K562 (cell line): ENCODE results near the gene CARMIL1. TPM values are rescaled to one million over a fixed set of nuclear protein-coding genes. Genes with fewer than 3 reads are reported as not detected.

Experiments
- ATAC-seq: fragments of 200-7000 bp; cut with Tn5 transposase; 3 replicates; pipeline ENCODE4 v1.9.1; 2020; ENCODE audit warnings: moderate library complexity
- BruUV-seq: library from RNA; stranded (reverse); fragments of 400-500 nt; replicated peaks from 2 replicates; lab custom pipeline; 2021; lab: Mats Ljungman, UMichigan
- CTCF ChIA-PET: fragments of 300-600 bp; formaldehyde crosslinking; extraction: SDS; loops from one replicate; lab custom pipeline; 2021; ENCODE audit warnings: low intra/inter-chr PET ratio; lab: Yijun Ruan, JAX
- POLR2A ChIA-PET: fragments of 300-600, 350-650 bp; sonication (Branson Sonifier 250); formaldehyde crosslinking; extraction: SDS; loops from one replicate; lab custom pipeline; 2021; ENCODE audit warnings: antibody characterized with exemption, inconsistent platforms; lab: Yijun Ruan, JAX
- DNase-seq, 4 experiments: peaks; one replicate each; pipeline versions ENCODE4 v3.0.0 to v3.0.0-alpha.2; 2011 to 2018; ENCODE audit warnings: low spot score in 3 of 4, mixed read lengths in 3 of 4; ENCODE audit errors: extremely low read depth in 1 of 4
- FAIRE-seq: peaks from 2 replicates; lab custom pipeline; 2011; peaks lifted over from hg19 to GRCh38; lab: Jason Lieb, UNC
- H2AFZ ChIP-seq: 2 replicates; pipeline ENCODE4 v1.6.0; 2011; ENCODE audit warnings: low read depth, low read length, control low read depth, inconsistent platforms
- H3K27ac ChIP-seq: fragments of 200-600 bp; 3 replicates; pipeline ENCODE4 v1.8.0; 2011; ENCODE audit warnings: low read depth, mild to moderate bottlenecking, control low read depth, inconsistent platforms, low read length, moderate library complexity, mixed read lengths; ENCODE audit errors: extremely low read depth
- H3K27me3 ChIP-seq, 2 experiments: fragments of 300-600 bp in 1 of 2; 2 replicates in 1 of 2; 3 replicates in 1 of 2; pipeline versions ENCODE4 v1.6.0 to v1.8.0; 2011; ENCODE audit warnings: inconsistent platforms in 2 of 2, low read length in 2 of 2, mild to moderate bottlenecking in 1 of 2, mixed read lengths in 1 of 2, moderate library complexity in 1 of 2; ENCODE audit not compliant: control insufficient read depth in 2 of 2, insufficient read depth in 2 of 2
- H3K36me3 ChIP-seq: fragments of 300-600 bp; 3 replicates; pipeline ENCODE4 v1.8.0; 2011; ENCODE audit warnings: mild to moderate bottlenecking, low read length, inconsistent platforms; ENCODE audit not compliant: control insufficient read depth, insufficient read depth
- H3K4me1 ChIP-seq, 2 experiments: fragments of 200-600 bp in 1 of 2; replicated peaks in 1 of 2; 2 replicates in 1 of 2; 3 replicates in 1 of 2; pipeline versions ENCODE4 v1.5.1 to v1.8.0; 2011; ENCODE audit warnings: inconsistent platforms in 2 of 2, low read length in 2 of 2, mild to moderate bottlenecking in 1 of 2, mixed read lengths in 1 of 2, moderate library complexity in 1 of 2; ENCODE audit not compliant: control insufficient read depth in 2 of 2, insufficient read depth in 2 of 2
- H3K4me2 ChIP-seq: 2 replicates; pipeline ENCODE4 v1.6.1; 2011; ENCODE audit warnings: low read length, control low read depth, inconsistent platforms, mixed read lengths; ENCODE audit not compliant: insufficient read depth
- H3K4me3 ChIP-seq: fragments of 200-600 bp; sonication (generic), shearing (Covaris generic); 2 replicates; pipeline ENCODE4 v1.5.1; 2016; ENCODE audit warnings: control low read depth, inconsistent platforms
- H3K79me2 ChIP-seq: fragments of 200-600 bp; 3 replicates; pipeline ENCODE4 v1.8.0; 2011; ENCODE audit warnings: low read length, inconsistent platforms; ENCODE audit not compliant: control insufficient read depth, insufficient read depth
- H3K9ac ChIP-seq, 2 experiments: 2 replicates each; pipeline versions ENCODE4 v1.6.0 to v1.6.1; 2011; ENCODE audit warnings: low read depth in 2 of 2, low read length in 2 of 2, control low read depth in 1 of 2, inconsistent platforms in 1 of 2, mild to moderate bottlenecking in 1 of 2, mixed read lengths in 1 of 2; ENCODE audit not compliant: insufficient read depth in 1 of 2
- H3K9me1 ChIP-seq: one replicate; pipeline ENCODE4 v1.6.0; 2011; ENCODE audit warnings: inconsistent platforms, mild to moderate bottlenecking, low read length, moderate library complexity; ENCODE audit not compliant: control insufficient read depth, insufficient read depth
- H3K9me3 ChIP-seq: replicated peaks from 2 replicates; pipeline ENCODE4 v1.5.1; 2011; ENCODE audit warnings: low read depth, low read length, inconsistent platforms; ENCODE audit not compliant: control insufficient read depth, insufficient read depth
- H4K20me1 ChIP-seq: replicated peaks from 2 replicates; pipeline ENCODE4 v1.6.1; 2011; ENCODE audit warnings: low read length, inconsistent platforms, mixed read lengths; ENCODE audit not compliant: control insufficient read depth, insufficient read depth
- CEBPB ChIP-seq: fragments of 450-650 bp; IDR thresholded peaks from 2 replicates; pipeline ENCODE4 v1.6.1; 2016; ENCODE audit warnings: missing genetic modification characterization, missing compliant biosample characterization
- CEBPG ChIP-seq, 3 experiments: fragments of 200-800 bp in 1 of 3; sonication (Bioruptor generic) in 1 of 3; sonication (generic) in 1 of 3; formaldehyde crosslinking in 1 of 3; IDR thresholded peaks in 2 of 3; conservative IDR thresholded peaks in 1 of 3; 2 replicates each; pipeline versions ENCODE4 v1.6.1 to v1.8.0; 2016 to 2022; ENCODE audit warnings: missing compliant biosample characterization in 2 of 3, missing genetic modification characterization in 2 of 3, mild to moderate bottlenecking in 1 of 3, missing genetic modification reagents in 1 of 3
- FUS ChIP-seq: fragments of 200-400 bp; formaldehyde crosslinking; optimal IDR thresholded peaks from 2 replicates; pipeline ENCODE3; 2017; ENCODE audit warnings: low read depth, low read length
- MCM3 ChIP-seq: fragments of 450-650 bp; IDR thresholded peaks from 2 replicates; pipeline ENCODE4 v1.6.1; 2016
- PREB ChIP-seq: sonication (generic); formaldehyde crosslinking; IDR thresholded peaks from 2 replicates; pipeline ENCODE4 v1.8.1; 2023; ENCODE audit warnings: mild to moderate bottlenecking, missing genetic modification reagents
- SMARCA4 ChIP-seq: fragments of 450-650 bp; IDR thresholded peaks from 2 replicates; pipeline ENCODE4 v1.6.1; 2016
- TRIM24 ChIP-seq, 2 experiments: fragments of 450-650 bp; IDR thresholded peaks; 2 replicates each; pipeline ENCODE4 v1.6.1; 2016
- ZBED1 ChIP-seq: IDR thresholded peaks from 2 replicates; pipeline ENCODE4 v1.6.1; 2014
- WGBS: fragments of 100-300 bp; shearing (Covaris generic); methylation state at CpG from one replicate; pipeline ENCODE4 v1.1.6; 2016; ENCODE audit warnings: low coverage, mixed read lengths; ENCODE audit not compliant: insufficient coverage; ENCODE audit errors: missing lambda C conversion rate; 5-methylcytosine and 5-hydroxymethylcytosine counted together
- in situ Hi-C: fragments of 300-500 bp; cut with MboI; formaldehyde crosslinking; loops from 4 replicates; pipeline ENCODE4 v1.15.0; 2018; ENCODE audit warnings: inconsistent platforms, mixed read lengths
- intact Hi-C: fragments of 100-400 bp; cut with micrococcal nuclease; formaldehyde crosslinking; loops from 2 replicates; pipeline ENCODE4 v1.14.2; 2022
- polyA plus RNA-seq, 8 experiments: library from polyadenylated mRNA; depleted of rRNA in 4 of 8; stranded (reverse) in 5 of 8; unstranded in 3 of 8; fragments of >200 nt; fragmentation: Nextera tagmentation in 2 of 8; fragmentation: Illumina TruSeq in 1 of 8; extraction: Ambion mirVana in 2 of 8; extraction: Trizol in 1 of 8; gene quantifications; 2 replicates each; pipeline versions ENCODE4 v1.2.1 to v1.2.3, GENCODE V29; 2011 to 2014; ENCODE audit warnings: inconsistent platforms in 1 of 8, missing spikeins in 1 of 8
- total RNA-seq, 7 experiments: library from RNA; depleted of rRNA in 6 of 7; stranded (reverse); fragments of >200 nt in 6 of 7; fragmentation: Illumina TruSeq in 2 of 7; extraction: Trizol in 2 of 7; gene quantifications; 2 replicates each; pipeline versions ENCODE4 v1.2.1 to v1.2.3, GENCODE V29; 2011 to 2021; ENCODE audit warnings: low replicate concordance in 1 of 7

CARMIL1 gene
- total and polyA plus RNA-seq, 9 of the 15 experiments (the other 6 are each of a cell fraction or from before 2014, with no cell fraction given), result 0.04 to 0.32 (median 0.10) TPM; not detected in 1

GRCh38 chr6:25249133-25249532, 30.0 kb upstream of the CARMIL1 start:
- Histone ChIP-seq H4K20me1 (no peaks in the 10 kb centered on the region), H3K9me3 (no peaks in the 10 kb centered on the region), H3K4me1 (no peaks in the 10 kb centered on the region), H3K9ac (no peak overlapping the region), H3K4me3 (no peak overlapping the region), H3K79me2 (no peaks in the 10 kb centered on the region), H3K36me3 (no peaks in the 10 kb centered on the region), H3K9me1 (no peaks in the 10 kb centered on the region), H3K27me3 (no peaks in the 10 kb centered on the region; a peak in 1 of 5 replicates), H3K27ac (no peak overlapping the region), H2AFZ (no peak overlapping the region), H3K4me2 (no peak overlapping the region)
- no peak for FAIRE-seq
- intact Hi-C loops (no loop called here), in situ Hi-C loops (no loop called here)
- ChIA-PET CTCF (no interaction called here), POLR2A (interaction anchor here (0.6 to 0.7 kb wide), 2 partner anchors 29 to 723 kb away, joined by 3 read pairs; no protein-coding TSS in a partner anchor)
- no peak for ATAC-seq
- DNase-seq, result no peak
- no peak for TF ChIP-seq CEBPG (CRISPR knock-in tag; IDR thresholded peaks at IDR 0.05)
- peak in 1 of 2 experiments; percentile 78; a peak in 2 of 4 replicates for TF ChIP-seq CEBPG (tag; conservative IDR thresholded peaks at IDR 0.05 in 1 of 2, IDR thresholded peaks at IDR 0.05 in 1 of 2)
- TF ChIP-seq CEBPB (tag), result 0 out of 2 replicates have a peak, but pooled peaks have one; percentile 38
- TF ChIP-seq ZBED1, result no peak
- 0% methylated on average over 1 of the region's 1 CpG for WGBS
- no TSS peak for BruUV-seq

- WGBS, result 1% methylated on average over 5 of the region's 5 CpGs
- POLR2A ChIA-PET, result no interaction called here
These were observed 28.3 kb upstream of the CARMIL1 start for GRCh38 chr6:25250878-25251277.

More at GRCh38 chr6:25250878-25251277, 28.3 kb upstream of the CARMIL1 start:
- H3K4me1 ChIP-seq, result no peaks in the 10 kb centered on the region
- no TSS peak for BruUV-seq
- in situ Hi-C loops, result no loop called here
- H3K27me3 ChIP-seq, result no peaks in the 10 kb centered on the region
- H3K4me2 ChIP-seq, result no peak overlapping the region
- H3K79me2 ChIP-seq, result no peaks in the 10 kb centered on the region
- no peak overlapping the region for H3K27ac ChIP-seq
- no peaks in the 10 kb centered on the region for H4K20me1 ChIP-seq
- TF ChIP-seq PREB (CRISPR knock-in tag), result no peak
- no peak for TF ChIP-seq TRIM24 (IDR thresholded peaks at IDR 0.05)
- TF ChIP-seq SMARCA4, result no peak
- TF ChIP-seq FUS, result no peak
- TF ChIP-seq MCM3, result no peak
- TF ChIP-seq, all 486 proteins: peak for 0
- FAIRE-seq (no peak), DNase-seq (no peak), ATAC-seq (no peak)
- no peak overlapping the region for H2AFZ ChIP-seq
- no peaks in the 10 kb centered on the region for H3K9me1 ChIP-seq
- intact Hi-C loops, result no loop called here
- H3K9ac ChIP-seq, result no peak overlapping the region
- no peaks in the 10 kb centered on the region for H3K36me3 ChIP-seq
- CTCF ChIA-PET, result no interaction called here
- H3K9me3 ChIP-seq, result no peaks in the 10 kb centered on the region
- H3K4me3 ChIP-seq, result no peak overlapping the region
